HG03378 (cell line): ENCODE measurements around the gene MYOG.

Experiments
- ATAC-seq: cut with Tn5 transposase; IDR thresholded peaks from one replicate; pipeline ENCODE4 v1.9.1; 2021; ENCODE audit warnings: mild to moderate bottlenecking, moderate library complexity; ENCODE audit not compliant: unreplicated experiment

Gene MYOG

DNA sequence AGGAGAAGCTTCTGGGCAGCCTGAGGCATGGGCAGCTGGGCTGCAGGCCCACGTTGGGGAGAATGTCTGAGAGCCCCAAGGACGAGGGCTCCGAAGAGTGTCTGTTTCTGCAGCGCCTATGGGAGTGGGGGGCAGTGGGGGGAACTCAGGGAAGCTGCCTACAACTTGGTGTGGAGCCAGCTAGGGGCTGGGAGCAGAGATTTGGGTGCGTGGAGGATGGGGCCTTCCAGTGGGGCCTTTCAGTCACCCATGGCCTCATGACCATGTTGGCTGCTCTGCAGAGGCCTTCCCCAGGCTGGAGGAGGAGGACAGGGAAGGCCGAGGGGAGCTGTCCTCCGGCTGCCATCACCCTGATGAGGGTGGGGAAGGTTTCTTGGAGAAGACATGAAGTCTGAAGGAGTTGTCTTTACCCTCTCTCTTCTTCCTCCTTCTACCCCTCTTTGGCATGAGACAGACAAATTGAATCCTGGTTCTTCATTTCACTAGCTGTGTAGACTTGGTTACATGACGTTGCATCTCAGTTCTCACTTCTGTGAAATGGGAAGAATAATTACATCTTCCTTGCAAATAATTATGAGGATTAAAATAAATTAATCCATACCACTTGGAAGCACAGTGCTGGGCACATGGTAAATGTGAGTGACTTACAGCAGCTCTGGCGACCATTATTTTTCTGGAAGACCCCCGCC, 51.2 kb downstream of the MYOG start:
- no peak for ATAC-seq

DNA sequence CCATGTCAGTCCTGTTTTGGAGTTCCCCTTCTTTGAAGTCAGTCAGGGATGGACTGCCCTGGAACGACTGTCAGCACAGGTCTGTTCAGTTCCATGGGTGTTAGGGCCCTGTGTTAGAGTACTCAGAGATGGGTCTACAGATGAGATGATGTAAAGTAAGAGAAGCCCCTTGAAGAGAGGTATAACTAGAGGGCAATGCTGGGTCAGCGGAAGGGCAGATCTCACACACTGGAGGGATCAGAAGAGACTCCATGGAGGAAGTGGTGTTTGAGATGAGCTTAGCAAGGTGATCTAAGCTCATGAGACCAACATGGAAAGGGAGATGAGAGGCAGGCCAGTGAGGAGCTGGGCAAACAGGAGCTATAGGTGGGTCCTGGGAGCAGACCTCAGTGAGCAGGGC, 51.9 kb downstream of the MYOG start:
- ATAC-seq: no peak

DNA sequence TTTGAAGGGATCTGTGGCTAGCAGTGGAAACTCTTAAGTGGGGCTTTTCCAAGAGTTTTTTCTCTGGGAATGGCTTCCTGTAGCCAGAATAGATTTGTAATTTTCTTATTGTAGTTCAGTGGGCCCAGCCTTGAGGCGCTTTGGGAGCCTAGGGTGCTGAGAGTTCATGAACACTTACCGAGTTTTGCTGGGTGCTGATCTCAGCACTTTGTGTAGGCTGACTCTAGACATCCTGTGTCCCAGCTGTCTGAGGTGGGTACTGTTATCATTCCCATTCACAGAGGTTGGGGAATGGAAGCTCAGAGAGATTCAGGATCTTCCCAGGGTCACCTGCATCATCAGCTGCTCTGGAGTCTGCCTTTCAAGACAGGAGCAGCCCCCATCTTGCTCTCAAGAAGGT, 52.5 kb downstream of the MYOG start:
- no peak for ATAC-seq
